Astrocyte (in vitro differentiated cells and primary cell): Measurements from ENCODE around the gene CTBP2. TPM values are rescaled to one million over a fixed set of nuclear protein-coding genes. Genes with fewer than 3 reads are reported as not detected.

ENCODE experiments used
- DNase-seq: peaks from one replicate; pipeline ENCODE4 v3.0.0-alpha.2; 2010; ENCODE audit warnings: low read depth
- FAIRE-seq: peaks from 2 replicates; lab custom pipeline; 2011; peaks lifted over from hg19 to GRCh38; lab: Jason Lieb, UNC
- H2AFZ ChIP-seq: 2 replicates; pipeline ENCODE4 v1.6.0; 2012; ENCODE audit warnings: low read depth, low read length, inconsistent platforms
- H3K27ac ChIP-seq: 2 replicates; pipeline ENCODE4 v1.5.1; 2011; ENCODE audit warnings: low read depth, low read length, inconsistent platforms
- H3K27me3 ChIP-seq: 2 replicates; pipeline ENCODE4 v1.6.0; 2011; ENCODE audit warnings: low read length, inconsistent platforms; ENCODE audit not compliant: insufficient read depth
- H3K36me3 ChIP-seq: 2 replicates; pipeline ENCODE4 v1.5.1; 2011; ENCODE audit warnings: low read length, inconsistent platforms; ENCODE audit not compliant: insufficient read depth
- H3K4me1 ChIP-seq: 2 replicates; pipeline ENCODE4 v1.5.1; 2011; ENCODE audit warnings: low read length, inconsistent platforms; ENCODE audit not compliant: insufficient read depth
- H3K4me2 ChIP-seq: 2 replicates; pipeline ENCODE4 v1.6.0; 2012; ENCODE audit warnings: low read length, inconsistent platforms
- H3K4me3 ChIP-seq: 2 replicates; pipeline ENCODE4 v1.5.1; 2011; ENCODE audit warnings: low read depth, mild to moderate bottlenecking, low read length, inconsistent platforms; ENCODE audit not compliant: insufficient read depth
- H3K79me2 ChIP-seq: 2 replicates; pipeline ENCODE4 v1.6.0; 2012; ENCODE audit warnings: mild to moderate bottlenecking, low read length, inconsistent platforms; ENCODE audit not compliant: insufficient read depth
- H3K9ac ChIP-seq: 2 replicates; pipeline ENCODE4 v1.6.0; 2012; ENCODE audit warnings: mild to moderate bottlenecking, low read length, inconsistent platforms
- H3K9me3 ChIP-seq: 2 replicates; pipeline ENCODE4 v1.5.1; 2012; ENCODE audit warnings: low read depth, mild to moderate bottlenecking, low read length, inconsistent platforms; ENCODE audit not compliant: insufficient read depth
- H4K20me1 ChIP-seq: 2 replicates; pipeline ENCODE4 v1.6.0; 2012; ENCODE audit warnings: low read length, inconsistent platforms; ENCODE audit not compliant: insufficient read depth
- H3K27ac Mint-ChIP-seq: one replicate; pipeline ENCODE4 v1.8.0; 2021; ENCODE audit warnings: mild to moderate bottlenecking, mixed read lengths; ENCODE audit not compliant: unreplicated experiment
- H3K27me3 Mint-ChIP-seq: one replicate; pipeline ENCODE4 v1.8.0; 2021; ENCODE audit warnings: low read depth, mixed read lengths; ENCODE audit not compliant: unreplicated experiment
- H3K36me3 Mint-ChIP-seq: one replicate; pipeline ENCODE4 v1.8.0; 2021; ENCODE audit warnings: low read depth, mixed read lengths; ENCODE audit not compliant: unreplicated experiment
- H3K4me1 Mint-ChIP-seq: one replicate; pipeline ENCODE4 v1.8.0; 2021; ENCODE audit warnings: low read depth, mixed read lengths; ENCODE audit not compliant: unreplicated experiment
- H3K4me3 Mint-ChIP-seq: one replicate; pipeline ENCODE4 v1.8.0; 2021; ENCODE audit warnings: mild to moderate bottlenecking, moderate library complexity, mixed read lengths; ENCODE audit not compliant: unreplicated experiment
- H3K9me3 Mint-ChIP-seq: one replicate; pipeline ENCODE4 v1.8.0; 2021; ENCODE audit warnings: mild to moderate bottlenecking, mixed read lengths; ENCODE audit not compliant: unreplicated experiment
- EZH2 ChIP-seq: IDR thresholded peaks from 2 replicates; pipeline ENCODE4 v1.6.1; 2012; ENCODE audit warnings: mild to moderate bottlenecking, low read length, inconsistent platforms; ENCODE audit not compliant: insufficient read depth
- total RNA-seq: library from RNA; stranded (reverse); gene quantifications from 2 replicates; pipeline ENCODE4 v1.2.1, GENCODE V29; 2021
- TF ChIP-seq, protein P1 (sequence below): IDR thresholded peaks from 2 replicates; pipeline ENCODE4 v1.5.1; 2011; ENCODE audit warnings: low read depth, mild to moderate bottlenecking, inconsistent platforms, low read length, moderate library complexity; ENCODE audit not compliant: insufficient read depth

The CTBP2 gene
- total RNA-seq, 1 donor from 2014 or later, result 109 TPM

- H2AFZ ChIP-seq, result no peak overlapping the region
- H3K79me2 ChIP-seq, result no peaks in the 10 kb centered on the region
- peaks cover 3% of the 10 kb centered on the region for H3K27me3 Mint-ChIP-seq
- H3K36me3 ChIP-seq, result no peaks in the 10 kb centered on the region
- peaks cover 6% of the 10 kb centered on the region for H3K4me1 ChIP-seq
- no peaks in the 10 kb centered on the region for H4K20me1 ChIP-seq
- H3K27ac Mint-ChIP-seq, result no peak overlapping the region
- no peak overlapping the region for H3K4me3 ChIP-seq
- DNase-seq (no peak), FAIRE-seq (no peak)
- no peaks in the 10 kb centered on the region for H3K9me3 ChIP-seq
- H3K4me1 Mint-ChIP-seq, result no peaks in the 10 kb centered on the region
- no peak overlapping the region for H3K27ac ChIP-seq
- TF ChIP-seq, protein P1, sequence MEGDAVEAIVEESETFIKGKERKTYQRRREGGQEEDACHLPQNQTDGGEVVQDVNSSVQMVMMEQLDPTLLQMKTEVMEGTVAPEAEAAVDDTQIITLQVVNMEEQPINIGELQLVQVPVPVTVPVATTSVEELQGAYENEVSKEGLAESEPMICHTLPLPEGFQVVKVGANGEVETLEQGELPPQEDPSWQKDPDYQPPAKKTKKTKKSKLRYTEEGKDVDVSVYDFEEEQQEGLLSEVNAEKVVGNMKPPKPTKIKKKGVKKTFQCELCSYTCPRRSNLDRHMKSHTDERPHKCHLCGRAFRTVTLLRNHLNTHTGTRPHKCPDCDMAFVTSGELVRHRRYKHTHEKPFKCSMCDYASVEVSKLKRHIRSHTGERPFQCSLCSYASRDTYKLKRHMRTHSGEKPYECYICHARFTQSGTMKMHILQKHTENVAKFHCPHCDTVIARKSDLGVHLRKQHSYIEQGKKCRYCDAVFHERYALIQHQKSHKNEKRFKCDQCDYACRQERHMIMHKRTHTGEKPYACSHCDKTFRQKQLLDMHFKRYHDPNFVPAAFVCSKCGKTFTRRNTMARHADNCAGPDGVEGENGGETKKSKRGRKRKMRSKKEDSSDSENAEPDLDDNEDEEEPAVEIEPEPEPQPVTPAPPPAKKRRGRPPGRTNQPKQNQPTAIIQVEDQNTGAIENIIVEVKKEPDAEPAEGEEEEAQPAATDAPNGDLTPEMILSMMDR, result no peak
- TF ChIP-seq EZH2, result no peak
- no peaks in the 10 kb centered on the region for H3K27me3 ChIP-seq
- H3K9me3 Mint-ChIP-seq, result no peaks in the 10 kb centered on the region
- no peak overlapping the region for H3K4me3 Mint-ChIP-seq
- H3K9ac ChIP-seq, result no peak overlapping the region
- no peaks in the 10 kb centered on the region for H3K36me3 Mint-ChIP-seq
- H3K4me2 ChIP-seq, result no peak overlapping the region
Measured at GRCh38 chr10:125166658-125167057, 6.3 kb upstream of the CTBP2 start.

DNA sequence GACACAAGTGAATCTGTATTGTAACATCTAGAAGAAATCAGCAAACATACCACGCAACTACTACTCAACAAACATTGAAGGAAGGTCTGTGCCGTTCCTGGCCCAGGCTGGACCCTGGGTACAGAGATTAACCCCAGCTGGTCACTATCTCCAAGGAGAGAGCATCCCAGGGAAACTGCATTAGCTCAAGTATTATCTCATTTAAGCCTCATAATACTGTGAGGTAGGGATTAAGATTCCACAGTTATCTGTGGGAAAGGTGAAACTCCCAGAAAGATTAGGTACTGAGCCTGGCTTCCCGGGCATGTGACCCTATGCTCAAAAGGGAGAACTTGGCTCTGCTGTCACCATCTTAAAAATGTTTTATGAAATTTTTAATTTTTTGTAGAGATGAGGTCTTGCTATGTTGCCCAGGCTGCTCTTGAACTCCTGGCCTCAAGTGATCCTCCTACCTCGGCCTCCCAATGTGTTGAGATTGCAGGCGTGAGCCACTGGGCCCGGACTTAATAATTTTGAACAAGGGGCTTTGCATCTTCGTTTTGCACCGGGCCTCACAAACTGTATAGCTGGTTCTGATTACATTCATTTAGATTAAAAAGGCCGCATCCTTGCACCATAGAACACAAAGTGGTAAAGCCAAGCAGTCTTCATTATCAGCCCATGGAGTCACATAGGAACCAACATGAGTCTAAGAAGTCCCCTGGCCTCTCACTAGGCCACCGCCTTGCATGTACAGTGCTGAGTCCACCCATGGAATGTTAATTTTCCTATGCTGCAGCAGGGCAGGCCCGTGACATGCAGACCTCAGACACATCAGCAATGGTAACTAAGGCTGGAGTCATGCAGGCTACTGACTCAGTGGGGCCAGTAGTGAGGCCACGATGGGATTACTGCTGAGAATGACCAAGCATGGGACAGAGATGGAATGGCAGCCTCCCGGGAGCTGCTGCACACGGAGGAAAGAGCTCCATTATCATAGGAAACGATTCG, 5.5 kb upstream of the CTBP2 start:
- H3K4me1 ChIP-seq, result peaks cover 10% of the 10 kb centered on the region
- H3K27me3 Mint-ChIP-seq, result peaks cover 3% of the 10 kb centered on the region
- H3K9me3 ChIP-seq, result no peaks in the 10 kb centered on the region
- no peaks in the 10 kb centered on the region for H4K20me1 ChIP-seq
- H3K4me3 Mint-ChIP-seq, result no peak overlapping the region
- DNase-seq (no peak), FAIRE-seq (no peak)
- H3K9me3 Mint-ChIP-seq, result no peaks in the 10 kb centered on the region
- no peak overlapping the region for H3K9ac ChIP-seq
- no peak overlapping the region for H3K4me3 ChIP-seq
- TF ChIP-seq, protein P1, result no peak
- TF ChIP-seq EZH2, result no peak
- H3K27ac Mint-ChIP-seq, result no peak overlapping the region
- no peak overlapping the region for H2AFZ ChIP-seq
- no peaks in the 10 kb centered on the region for H3K79me2 ChIP-seq
- H3K36me3 ChIP-seq, result no peaks in the 10 kb centered on the region
- no peaks in the 10 kb centered on the region for H3K36me3 Mint-ChIP-seq
- H3K27ac ChIP-seq, result no peak overlapping the region
- no peak overlapping the region for H3K4me2 ChIP-seq
- H3K27me3 ChIP-seq, result no peaks in the 10 kb centered on the region
- no peaks in the 10 kb centered on the region for H3K4me1 Mint-ChIP-seq

- no peak for FAIRE-seq
- TF ChIP-seq, protein P1, result no peak
- no peak for TF ChIP-seq EZH2
- Histone ChIP-seq H3K79me2 (no peaks in the 10 kb centered on the region), H4K20me1 (no peaks in the 10 kb centered on the region), H3K27ac (no peak overlapping the region), H3K36me3 (no peaks in the 10 kb centered on the region), H3K9me3 (no peaks in the 10 kb centered on the region), H3K9ac (no peak overlapping the region), H3K4me3 (no peak overlapping the region), H3K4me2 (no peak overlapping the region), H2AFZ (no peak overlapping the region), H3K4me1 (peaks cover 10% of the 10 kb centered on the region), H3K27me3 (no peaks in the 10 kb centered on the region)
- peaks cover 3% of the 10 kb centered on the region for H3K27me3 Mint-ChIP-seq
- H3K4me1 Mint-ChIP-seq, result no peaks in the 10 kb centered on the region
- H3K36me3 Mint-ChIP-seq, result no peaks in the 10 kb centered on the region
- DNase-seq, result no peak
- H3K4me3 Mint-ChIP-seq, result peak overlapping the region; percentile 50
- H3K9me3 Mint-ChIP-seq, result no peaks in the 10 kb centered on the region
- H3K27ac Mint-ChIP-seq, result no peak overlapping the region
Measured at GRCh38 chr10:125164421-125164820, 4.1 kb upstream of the CTBP2 start.
